Neutrophil (primary cell): ENCODE results near the gene NPAS3.

Source experiments
- H3K27ac ChIP-seq: fragments of 200-600 bp; sonication (generic); 2 replicates; pipeline ENCODE4 v1.5.1; 2016; ENCODE audit warnings: mild to moderate bottlenecking, moderate library complexity
- H3K27me3 ChIP-seq: fragments of 200-600 bp; sonication (generic); 2 replicates; pipeline ENCODE4 v1.6.0; 2016; ENCODE audit warnings: mild to moderate bottlenecking
- H3K36me3 ChIP-seq: fragments of 200-600 bp; sonication (generic); 2 replicates; pipeline ENCODE4 v1.5.1; 2017
- H3K4me1 ChIP-seq, 2 experiments: fragments of 200-600 bp in 1 of 2; sonication (generic) in 1 of 2; 1 replicate in 1 of 2; 2 replicates in 1 of 2; pipeline versions ENCODE4 v1.5.1 to v1.6.1; 2013 to 2016; ENCODE audit warnings: low read depth in 1 of 2, low read length in 1 of 2, mild to moderate bottlenecking in 1 of 2, moderate library complexity in 1 of 2; ENCODE audit not compliant: control insufficient read depth in 1 of 2, insufficient read depth in 1 of 2
- H3K4me3 ChIP-seq, 2 experiments: fragments of 200-600 bp in 1 of 2; sonication (generic) in 1 of 2; 1 replicate in 1 of 2; 2 replicates in 1 of 2; pipeline ENCODE4 v1.5.1; 2013 to 2016; ENCODE audit warnings: low read depth in 1 of 2, low read length in 1 of 2, mild to moderate bottlenecking in 1 of 2, moderate library complexity in 1 of 2
- H3K9me3 ChIP-seq: fragments of 200-600 bp; sonication (generic); 2 replicates; pipeline ENCODE4 v1.5.1; 2016
- CTCF ChIP-seq: fragments of 200-600 bp; sonication (generic); IDR thresholded peaks from 2 replicates; pipeline ENCODE4 v1.5.1; 2016; ENCODE audit warnings: antibody characterized with exemption

The NPAS3 gene

GRCh38 chr14:33016613-33017012, 77.9 kb downstream of the NPAS3 start:
- Histone ChIP-seq H3K36me3 (no peaks in the 10 kb centered on the region), H3K27ac (no peak overlapping the region), H3K27me3 (no peaks in the 10 kb centered on the region), H3K9me3 (no peaks in the 10 kb centered on the region), H3K4me1 (no peaks in the 10 kb centered on the region), H3K4me3 (no peak overlapping the region)
- no peak for TF ChIP-seq CTCF

- Histone ChIP-seq H3K27ac (no peak overlapping the region), H3K9me3 (no peaks in the 10 kb centered on the region), H3K36me3 (no peaks in the 10 kb centered on the region), H3K4me1 (no peaks in the 10 kb centered on the region), H3K27me3 (no peaks in the 10 kb centered on the region), H3K4me3 (no peak overlapping the region)
- TF ChIP-seq CTCF, result no peak
These were observed 78.3 kb downstream of the NPAS3 start for GRCh38 chr14:33017016-33017415.

- H3K27me3 ChIP-seq, result no peaks in the 10 kb centered on the region
- TF ChIP-seq CTCF, result no peak
- H3K9me3 ChIP-seq, result no peaks in the 10 kb centered on the region
- no peak overlapping the region for H3K4me3 ChIP-seq
- no peaks in the 10 kb centered on the region for H3K36me3 ChIP-seq
- H3K4me1 ChIP-seq, result no peaks in the 10 kb centered on the region
- H3K27ac ChIP-seq, result no peak overlapping the region
These were observed 80.7 kb downstream of the NPAS3 start for GRCh38 chr14:33019346-33019745.

- no peaks in the 10 kb centered on the region for H3K36me3 ChIP-seq
- no peak for TF ChIP-seq CTCF
- H3K27me3 ChIP-seq, result no peaks in the 10 kb centered on the region
- no peak overlapping the region for H3K4me3 ChIP-seq
- no peak overlapping the region for H3K27ac ChIP-seq
- H3K4me1 ChIP-seq, result no peaks in the 10 kb centered on the region
- no peaks in the 10 kb centered on the region for H3K9me3 ChIP-seq
These were observed 88.3 kb downstream of the NPAS3 start for GRCh38 chr14:33026850-33027430.

- no peaks in the 10 kb centered on the region for H3K27me3 ChIP-seq
- H3K36me3 ChIP-seq, result no peaks in the 10 kb centered on the region
- no peak for TF ChIP-seq CTCF
- no peak overlapping the region for H3K4me3 ChIP-seq
- no peaks in the 10 kb centered on the region for H3K4me1 ChIP-seq
- H3K9me3 ChIP-seq, result no peaks in the 10 kb centered on the region
- H3K27ac ChIP-seq, result no peak overlapping the region
These were observed 90.8 kb downstream of the NPAS3 start for GRCh38 chr14:33029511-33029910.

GRCh38 chr14:33030386-33030785, 91.7 kb downstream of the NPAS3 start:
- no peak overlapping the region for H3K4me3 ChIP-seq
- H3K9me3 ChIP-seq, result no peaks in the 10 kb centered on the region
- no peaks in the 10 kb centered on the region for H3K4me1 ChIP-seq
- no peaks in the 10 kb centered on the region for H3K36me3 ChIP-seq
- no peak overlapping the region for H3K27ac ChIP-seq
- no peak for TF ChIP-seq CTCF
- no peaks in the 10 kb centered on the region for H3K27me3 ChIP-seq
